ENCODE data around the gene SLC27A2.

SLC27A2 gene

GRCh38 chr15:50164458-50164857, 17.5 kb upstream of the SLC27A2 start:
- Histone ChIP-seq H4K20me1 (ENCODE audit: insufficient read depth) (no peaks in the 10 kb centered on the region), H3K9ac (no peak overlapping the region), H2AFZ (ENCODE audit: low read depth) (no peak overlapping the region), H3K36me3 (ENCODE audit: insufficient read depth) (no peaks in the 10 kb centered on the region), H3K79me2 (ENCODE audit: insufficient read depth, low read depth) (no peaks in the 10 kb centered on the region), H3K4me3 (IDR thresholded peaks at IDR 0.05; ENCODE audit: insufficient read depth, low read depth, low read length) (no peak overlapping the region), H3K27ac (no peak overlapping the region), H3K4me1 (ENCODE audit: low read depth, poor library complexity, severe bottlenecking) (no peaks in the 10 kb centered on the region), H3K4me2 (no peak overlapping the region), H3K27me3 (ENCODE audit: insufficient read depth, low read depth) (no peaks in the 10 kb centered on the region)
- no peak for TF ChIP-seq CTCF (conservative IDR thresholded peaks at IDR 0.05; ENCODE audit: low read depth, low read length)

DNA sequence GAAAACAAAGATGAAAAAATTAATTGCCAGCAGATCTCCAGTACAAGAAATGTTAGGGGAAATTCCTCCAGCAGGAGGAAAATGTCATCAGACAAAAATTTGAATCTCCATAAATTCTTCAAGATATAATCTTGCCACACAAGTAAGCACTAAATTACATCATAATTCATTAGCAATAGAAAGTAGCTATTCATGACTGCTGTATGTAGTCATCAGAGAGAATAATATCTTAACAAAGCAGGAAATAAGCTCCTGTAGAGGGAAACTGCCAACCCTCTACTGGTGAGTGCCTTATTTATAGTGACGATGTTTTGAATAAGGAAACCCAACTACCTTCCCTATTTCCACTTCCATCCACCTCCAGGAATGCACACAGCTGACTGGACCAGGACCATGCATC, 15.8 kb upstream of the SLC27A2 start:
- Histone ChIP-seq H3K9ac (no peak overlapping the region), H3K27me3 (ENCODE audit: insufficient read depth, low read depth) (no peaks in the 10 kb centered on the region), H3K4me1 (ENCODE audit: low read depth, poor library complexity, severe bottlenecking) (no peaks in the 10 kb centered on the region), H3K4me3 (IDR thresholded peaks at IDR 0.05; ENCODE audit: insufficient read depth, low read depth, low read length) (no peak overlapping the region), H3K36me3 (ENCODE audit: insufficient read depth) (no peaks in the 10 kb centered on the region), H2AFZ (ENCODE audit: low read depth) (no peak overlapping the region), H3K27ac (no peak overlapping the region), H3K4me2 (no peak overlapping the region), H4K20me1 (ENCODE audit: insufficient read depth) (no peaks in the 10 kb centered on the region), H3K79me2 (ENCODE audit: insufficient read depth, low read depth) (no peaks in the 10 kb centered on the region)
- no peak for TF ChIP-seq CTCF (conservative IDR thresholded peaks at IDR 0.05; ENCODE audit: low read depth, low read length)

DNA sequence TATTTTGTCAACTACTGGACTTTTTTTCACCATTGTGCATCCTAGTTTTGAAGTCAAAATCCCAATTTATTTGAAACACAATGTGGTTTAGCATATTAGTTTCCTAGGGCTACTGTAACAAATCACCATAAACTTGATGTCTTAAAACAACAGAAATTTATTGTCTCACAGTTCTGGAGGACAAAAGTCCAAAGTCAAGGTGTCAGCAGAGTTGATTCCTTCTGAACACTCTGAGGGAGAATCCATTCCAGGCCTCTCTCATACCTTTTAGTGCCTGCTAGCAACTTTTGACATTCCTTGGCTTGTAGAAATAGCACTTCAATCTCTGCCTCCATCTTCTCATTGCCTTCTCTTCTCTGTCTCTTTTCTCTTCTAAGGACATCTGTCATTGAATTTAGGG, 14.9 kb upstream of the SLC27A2 start:
- no peak for TF ChIP-seq CTCF (conservative IDR thresholded peaks at IDR 0.05; ENCODE audit: low read depth, low read length)
- Histone ChIP-seq H3K4me2 (no peak overlapping the region), H2AFZ (ENCODE audit: low read depth) (no peak overlapping the region)

DNA sequence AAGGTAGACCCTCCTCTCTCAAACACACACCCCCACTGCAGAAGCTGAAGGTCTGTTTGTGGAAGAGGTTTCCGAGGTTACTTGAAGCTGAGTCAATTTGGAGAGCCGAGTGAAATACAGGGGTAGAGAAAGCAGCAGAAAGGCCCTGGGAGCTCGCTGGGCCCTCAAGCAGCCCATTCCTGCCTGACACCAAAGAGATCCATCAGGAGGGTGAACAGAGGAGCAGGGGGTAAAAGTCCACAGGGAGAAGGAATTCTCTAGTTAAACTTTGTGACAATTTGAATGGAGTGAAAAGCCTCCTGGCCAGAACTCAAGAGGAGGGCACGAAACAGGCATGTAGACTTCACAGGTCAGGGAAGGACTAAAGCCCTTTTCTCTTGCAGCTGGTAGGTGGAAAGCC, 13.6 kb upstream of the SLC27A2 start:
- no peak for TF ChIP-seq CTCF (conservative IDR thresholded peaks at IDR 0.05; ENCODE audit: low read depth, low read length)
- Histone ChIP-seq H3K27me3 (ENCODE audit: insufficient read depth, low read depth) (no peaks in the 10 kb centered on the region), H3K27ac (no peak overlapping the region), H4K20me1 (ENCODE audit: insufficient read depth) (no peaks in the 10 kb centered on the region), H3K36me3 (ENCODE audit: insufficient read depth) (no peaks in the 10 kb centered on the region), H3K4me3 (IDR thresholded peaks at IDR 0.05; ENCODE audit: insufficient read depth, low read depth, low read length) (no peak overlapping the region), H3K4me2 (no peak overlapping the region), H3K9ac (no peak overlapping the region), H2AFZ (ENCODE audit: low read depth) (no peak overlapping the region), H3K79me2 (ENCODE audit: insufficient read depth, low read depth) (no peaks in the 10 kb centered on the region), H3K4me1 (ENCODE audit: low read depth, poor library complexity, severe bottlenecking) (no peaks in the 10 kb centered on the region)

More for the DNA sequence above, 14.9 kb upstream of the SLC27A2 start:
- Histone ChIP-seq H3K27me3 (ENCODE audit: insufficient read depth, low read depth) (no peaks in the 10 kb centered on the region), H3K4me1 (ENCODE audit: low read depth, poor library complexity, severe bottlenecking) (no peaks in the 10 kb centered on the region), H3K79me2 (ENCODE audit: insufficient read depth, low read depth) (no peaks in the 10 kb centered on the region), H3K4me3 (IDR thresholded peaks at IDR 0.05; ENCODE audit: insufficient read depth, low read depth, low read length) (no peak overlapping the region), H3K27ac (no peak overlapping the region), H4K20me1 (ENCODE audit: insufficient read depth) (no peaks in the 10 kb centered on the region), H3K9ac (no peak overlapping the region), H3K36me3 (ENCODE audit: insufficient read depth) (no peaks in the 10 kb centered on the region)

All from KMS-11 (cell line).